A204.1 (cell line): Measurements from ENCODE around the gene ITIH1.

Source experiments
- FAIRE-seq: peaks from 2 replicates; lab custom pipeline; 2012; peaks lifted over from hg19 to GRCh38; lab: Jason Lieb, UNC

The ITIH1 gene

DNA sequence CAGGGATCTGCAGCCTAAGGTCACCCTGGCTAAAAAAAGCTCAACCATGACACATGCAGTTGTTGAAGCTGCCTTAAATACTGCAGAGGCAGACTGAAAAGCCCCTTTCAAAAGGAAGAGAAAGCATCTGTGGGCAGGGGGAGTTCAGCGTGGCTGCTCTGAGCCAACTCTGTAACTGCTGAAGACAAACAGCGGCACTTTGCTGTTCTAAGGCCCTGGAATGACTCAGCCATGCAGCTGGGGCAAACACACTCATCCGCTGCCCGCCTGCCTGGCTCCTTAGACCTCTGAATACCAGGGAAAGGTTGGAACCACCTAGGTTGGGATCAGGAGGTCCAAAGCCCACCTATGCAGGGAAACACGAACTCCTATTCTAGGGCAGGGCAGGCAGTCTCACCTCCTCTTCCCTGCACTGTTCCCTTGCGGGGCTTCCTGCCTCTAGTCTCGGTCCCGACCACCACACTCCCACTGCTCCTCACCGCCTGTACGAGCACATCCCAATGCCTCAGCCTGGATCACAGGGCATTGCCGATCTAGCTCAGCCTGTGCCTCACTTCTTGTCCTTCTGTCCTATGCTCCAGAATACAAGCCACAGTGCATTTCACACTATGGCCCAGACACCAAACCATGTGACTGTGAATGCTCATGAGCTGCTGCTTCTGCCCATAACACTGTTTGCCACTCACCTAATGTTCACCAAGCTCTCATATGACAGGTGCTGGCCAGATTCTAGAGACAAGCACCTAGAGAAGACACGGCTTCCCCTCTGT is 64.0 kb downstream of the ITIH1 start:
- FAIRE-seq, result no peak
